RWPE2 (cell line): ENCODE results near the gene ZFAND4.

Source experiments
- ATAC-seq: fragments of 200-7000 bp; cut with Tn5 transposase; 3 replicates; pipeline ENCODE4 v1.9.1; 2021; ENCODE audit warnings: low read depth
- DNase-seq: peaks from one replicate; pipeline ENCODE4 v3.0.0-alpha.2; 2020; ENCODE audit warnings: low spot score
- H3K27ac ChIP-seq: fragments of 450-650 bp; 2 replicates; pipeline ENCODE4 v1.5.1; 2017; ENCODE audit warnings: mild to moderate bottlenecking; ENCODE audit not compliant: poor library complexity, severe bottlenecking
- H3K27me3 ChIP-seq: fragments of 250-450 bp; sonication (Bioruptor Pico); 2 replicates; pipeline ENCODE4 v1.5.1; 2021; ENCODE audit warnings: mild to moderate bottlenecking, moderate library complexity; ENCODE audit not compliant: insufficient read depth, poor library complexity, severe bottlenecking
- H3K36me3 ChIP-seq: fragments of 250-450 bp; sonication (Bioruptor Pico); 2 replicates; pipeline ENCODE4 v1.5.1; 2020; ENCODE audit warnings: low read depth, mild to moderate bottlenecking, moderate library complexity
- H3K4me1 ChIP-seq: fragments of 250-450 bp; sonication (Bioruptor Pico); 2 replicates; pipeline ENCODE4 v1.5.1; 2021; ENCODE audit warnings: mild to moderate bottlenecking, moderate library complexity; ENCODE audit not compliant: insufficient read depth, poor library complexity, severe bottlenecking
- H3K4me3 ChIP-seq: fragments of 250-450 bp; sonication (Bioruptor Pico); 2 replicates; pipeline ENCODE4 v1.5.1; 2021; ENCODE audit warnings: mild to moderate bottlenecking, moderate library complexity; ENCODE audit not compliant: severe bottlenecking
- H3K9me3 ChIP-seq: fragments of 250-450 bp; sonication (Bioruptor Pico); 2 replicates; pipeline ENCODE4 v1.5.1; 2021; ENCODE audit warnings: mild to moderate bottlenecking, moderate library complexity; ENCODE audit not compliant: severe bottlenecking
- TF ChIP-seq, protein P1 (sequence below): fragments of 450-650 bp; IDR thresholded peaks from one replicate; pipeline ENCODE4 v1.5.1; 2017; ENCODE audit warnings: mild to moderate bottlenecking, moderate library complexity; ENCODE audit not compliant: poor library complexity, severe bottlenecking

ZFAND4 gene

DNA sequence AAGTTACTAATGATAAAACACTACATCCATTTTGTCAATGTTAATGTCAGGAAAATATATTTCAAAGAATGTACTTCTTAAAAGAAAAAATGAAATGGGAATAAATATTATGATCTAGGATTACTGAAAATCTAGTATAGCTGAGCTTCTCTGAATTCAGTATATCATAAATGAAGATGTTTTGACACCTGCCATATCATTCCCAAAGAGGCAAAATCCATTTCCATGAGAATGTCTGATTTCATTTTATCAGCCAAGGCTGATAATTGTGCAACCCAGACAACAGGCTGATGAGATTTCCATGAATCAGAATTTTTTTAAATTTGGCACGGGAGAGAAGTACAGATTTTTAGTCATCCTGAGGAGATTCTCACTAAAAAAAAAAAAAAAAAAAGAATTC is 32.5 kb downstream of the ZFAND4 start:
- H3K36me3 ChIP-seq, result no peaks in the 10 kb centered on the region
- no peaks in the 10 kb centered on the region for H3K27me3 ChIP-seq
- H3K4me3 ChIP-seq, result no peak overlapping the region
- DNase-seq (no peak), ATAC-seq (no peak)
- no peaks in the 10 kb centered on the region for H3K4me1 ChIP-seq
- no peak overlapping the region for H3K27ac ChIP-seq
- no peaks in the 10 kb centered on the region for H3K9me3 ChIP-seq
- TF ChIP-seq, protein P1, sequence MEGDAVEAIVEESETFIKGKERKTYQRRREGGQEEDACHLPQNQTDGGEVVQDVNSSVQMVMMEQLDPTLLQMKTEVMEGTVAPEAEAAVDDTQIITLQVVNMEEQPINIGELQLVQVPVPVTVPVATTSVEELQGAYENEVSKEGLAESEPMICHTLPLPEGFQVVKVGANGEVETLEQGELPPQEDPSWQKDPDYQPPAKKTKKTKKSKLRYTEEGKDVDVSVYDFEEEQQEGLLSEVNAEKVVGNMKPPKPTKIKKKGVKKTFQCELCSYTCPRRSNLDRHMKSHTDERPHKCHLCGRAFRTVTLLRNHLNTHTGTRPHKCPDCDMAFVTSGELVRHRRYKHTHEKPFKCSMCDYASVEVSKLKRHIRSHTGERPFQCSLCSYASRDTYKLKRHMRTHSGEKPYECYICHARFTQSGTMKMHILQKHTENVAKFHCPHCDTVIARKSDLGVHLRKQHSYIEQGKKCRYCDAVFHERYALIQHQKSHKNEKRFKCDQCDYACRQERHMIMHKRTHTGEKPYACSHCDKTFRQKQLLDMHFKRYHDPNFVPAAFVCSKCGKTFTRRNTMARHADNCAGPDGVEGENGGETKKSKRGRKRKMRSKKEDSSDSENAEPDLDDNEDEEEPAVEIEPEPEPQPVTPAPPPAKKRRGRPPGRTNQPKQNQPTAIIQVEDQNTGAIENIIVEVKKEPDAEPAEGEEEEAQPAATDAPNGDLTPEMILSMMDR, result no peak

DNA sequence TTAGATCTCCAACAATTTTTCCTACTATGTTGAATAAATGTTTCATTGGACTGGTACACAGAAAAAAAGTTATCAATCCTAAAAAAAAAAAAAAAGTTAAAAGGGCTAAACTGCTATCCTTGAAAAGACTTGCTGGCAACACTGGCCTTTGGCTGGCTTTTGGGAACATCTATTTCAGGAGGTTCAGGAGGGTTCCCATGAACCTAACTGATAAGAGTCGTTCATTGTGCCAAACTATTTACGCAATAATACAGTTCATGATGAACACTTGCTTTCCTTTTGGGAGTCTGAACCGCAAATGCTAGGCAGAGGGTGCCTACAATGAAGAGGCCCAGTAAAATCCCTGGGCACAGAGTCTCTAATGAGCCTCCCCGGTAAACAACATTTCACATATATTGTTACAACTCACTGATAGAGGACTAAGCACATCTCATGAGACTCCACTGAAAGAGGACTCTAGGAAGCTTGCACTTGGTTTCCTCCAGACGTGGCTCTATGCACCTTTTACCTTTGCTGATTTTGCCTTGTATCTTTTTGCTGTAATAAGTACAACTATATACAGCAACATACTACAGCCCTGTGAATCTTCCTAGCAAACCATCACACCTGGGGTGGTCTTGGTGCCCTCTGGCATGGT is 45.0 kb downstream of the ZFAND4 start:
- H3K27me3 ChIP-seq, result no peaks in the 10 kb centered on the region
- no peak for ATAC-seq
- no peaks in the 10 kb centered on the region for H3K4me1 ChIP-seq
- no peak overlapping the region for H3K27ac ChIP-seq
- no peaks in the 10 kb centered on the region; the same call in 1 of the 2 replicates for H3K36me3 ChIP-seq
- no peak overlapping the region for H3K4me3 ChIP-seq
- DNase-seq, result no peak
- H3K9me3 ChIP-seq, result no peaks in the 10 kb centered on the region
- TF ChIP-seq, protein P1, result no peak

DNA sequence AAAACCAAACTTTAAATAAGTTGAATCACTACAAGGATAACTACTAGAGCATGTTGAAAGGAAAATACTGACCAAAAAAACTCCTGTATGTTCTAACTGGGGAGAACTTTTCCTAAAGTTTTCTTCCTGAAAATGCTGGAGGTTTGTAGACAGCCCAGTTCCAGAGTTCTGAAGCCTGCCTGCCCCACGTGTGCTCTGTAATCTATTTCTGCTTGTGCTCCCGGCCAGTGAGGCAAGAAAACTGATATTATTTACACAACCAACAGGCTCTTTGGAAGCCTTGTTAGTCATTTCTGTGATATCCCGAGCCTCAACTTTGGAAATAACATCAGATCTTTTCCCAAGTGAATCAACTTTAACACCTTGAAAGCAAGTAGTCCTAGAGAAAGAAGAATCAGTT is 46.7 kb downstream of the ZFAND4 start:
- TF ChIP-seq, protein P1, result no peak
- H3K27ac ChIP-seq, result no peak overlapping the region
- H3K4me3 ChIP-seq, result no peak overlapping the region
- no peaks in the 10 kb centered on the region for H3K4me1 ChIP-seq
- no peaks in the 10 kb centered on the region for H3K27me3 ChIP-seq
- no peak for ATAC-seq
- H3K36me3 ChIP-seq, result no peaks in the 10 kb centered on the region
- no peaks in the 10 kb centered on the region for H3K9me3 ChIP-seq
- no peak for DNase-seq

DNA sequence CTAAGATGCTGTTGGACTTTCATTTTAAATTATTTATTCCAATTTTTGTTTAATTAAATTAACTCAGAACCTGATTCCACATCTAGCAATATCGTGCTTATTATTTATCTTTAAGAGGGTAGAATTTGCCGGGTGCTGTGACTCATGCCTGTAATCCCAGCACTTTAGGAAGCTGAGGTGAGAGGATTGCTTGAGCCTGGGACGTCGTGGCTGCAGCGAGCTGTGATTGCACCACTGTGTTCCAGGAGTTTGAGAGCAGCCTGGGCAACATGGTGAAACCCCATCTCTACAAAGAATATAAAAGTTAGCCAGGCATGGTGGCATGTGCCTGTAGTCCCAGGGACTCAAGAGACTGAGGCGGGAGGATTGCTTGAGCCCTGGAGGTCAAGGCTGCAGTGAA is 47.8 kb downstream of the ZFAND4 start:
- no peaks in the 10 kb centered on the region for H3K9me3 ChIP-seq
- H3K36me3 ChIP-seq, result no peaks in the 10 kb centered on the region
- TF ChIP-seq, protein P1, result no peak
- ATAC-seq (no peak), DNase-seq (no peak)
- no peaks in the 10 kb centered on the region for H3K27me3 ChIP-seq
- no peaks in the 10 kb centered on the region for H3K4me1 ChIP-seq
- H3K27ac ChIP-seq, result no peak overlapping the region
- H3K4me3 ChIP-seq, result no peak overlapping the region

DNA sequence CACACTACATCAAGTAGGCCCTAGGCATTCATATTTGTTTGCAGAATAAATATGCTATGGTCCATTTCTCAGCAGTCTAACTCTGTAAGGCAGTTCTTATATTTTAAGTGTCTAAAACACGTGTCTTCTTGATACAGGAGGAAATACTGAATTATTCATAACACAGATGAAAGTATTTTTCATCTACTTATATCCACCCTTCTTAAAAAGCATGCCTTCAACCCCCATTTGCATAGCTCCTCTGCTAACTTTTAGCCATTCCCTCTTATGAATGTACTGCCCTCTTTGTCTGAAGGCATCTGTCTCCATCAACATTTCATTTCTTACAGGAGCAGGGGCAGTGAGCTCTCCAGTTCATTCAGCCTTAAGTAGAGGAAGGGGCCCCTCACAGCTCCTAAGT is 57.7 kb downstream of the ZFAND4 start:
- TF ChIP-seq, protein P1, result no peak
- H3K27me3 ChIP-seq, result no peaks in the 10 kb centered on the region
- no peak overlapping the region for H3K4me3 ChIP-seq
- no peaks in the 10 kb centered on the region for H3K36me3 ChIP-seq
- H3K27ac ChIP-seq, result no peak overlapping the region
- DNase-seq, result no peak
- H3K4me1 ChIP-seq, result no peaks in the 10 kb centered on the region
- ATAC-seq, result no peak
- no peaks in the 10 kb centered on the region for H3K9me3 ChIP-seq
